WTC11 (cell line): Measurements from ENCODE around the gene HLF. TPM values are rescaled to one million over a fixed set of nuclear protein-coding genes. Genes with fewer than 3 reads are reported as not detected.

Experiments used
- ATAC-seq: fragments of 200-7000 bp; cut with Tn5 transposase; 2 replicates; pipeline ENCODE4 v1.10.0; 2021; ENCODE audit warnings: mild to moderate bottlenecking, moderate library complexity
- CTCF ChIA-PET: fragments of 300-600 bp; sonication (Branson Sonifier 250); formaldehyde crosslinking; loops from one replicate; lab custom pipeline; 2021; ENCODE audit warnings: antibody characterized with exemption; lab: Charles Lee
- POLR2A ChIA-PET: fragments of 350-600 bp; sonication (Branson Sonifier 250); formaldehyde crosslinking; loops from one replicate; lab custom pipeline; 2021; ENCODE audit warnings: antibody characterized with exemption; lab: Charles Lee
- DNase-seq: peaks from one replicate; pipeline ENCODE4 v3.0.0; 2021; ENCODE audit warnings: low spot score
- H3K27ac Mint-ChIP-seq: 2 replicates; pipeline ENCODE4 v1.8.0; 2021; ENCODE audit warnings: mixed read lengths
- H3K27me3 Mint-ChIP-seq: 2 replicates; pipeline ENCODE4 v1.8.0; 2021; ENCODE audit warnings: low read depth, mild to moderate bottlenecking, moderate library complexity, mixed read lengths
- H3K36me3 Mint-ChIP-seq: 2 replicates; pipeline ENCODE4 v1.8.0; 2021; ENCODE audit warnings: mixed read lengths
- H3K4me1 Mint-ChIP-seq: 2 replicates; pipeline ENCODE4 v1.8.0; 2022; ENCODE audit warnings: mixed read lengths
- H3K4me3 Mint-ChIP-seq: 2 replicates; pipeline ENCODE4 v1.8.0; 2021; ENCODE audit warnings: mild to moderate bottlenecking, moderate library complexity, mixed read lengths
- H3K9me3 Mint-ChIP-seq: 2 replicates; pipeline ENCODE4 v1.8.0; 2021; ENCODE audit warnings: mixed read lengths
- AFF4 ChIP-seq: sonication (generic); formaldehyde crosslinking; IDR thresholded peaks from 2 replicates; pipeline ENCODE4 v1.8.1; 2023; ENCODE audit warnings: mild to moderate bottlenecking, missing genetic modification reagents, borderline replicate concordance
- CREB1 ChIP-seq: sonication (generic); formaldehyde crosslinking; IDR thresholded peaks from 2 replicates; pipeline ENCODE4 v1.8.0; 2023; ENCODE audit warnings: mild to moderate bottlenecking, missing genetic modification reagents
- E2F4 ChIP-seq: sonication (generic); formaldehyde crosslinking; IDR thresholded peaks from 2 replicates; pipeline ENCODE4 v1.8.1; 2022; ENCODE audit warnings: low read depth, mild to moderate bottlenecking, moderate library complexity, missing genetic modification reagents, borderline replicate concordance
- ELF4 ChIP-seq: sonication (generic); formaldehyde crosslinking; IDR thresholded peaks from 2 replicates; pipeline ENCODE4 v1.8.1; 2022; ENCODE audit warnings: low read depth, mild to moderate bottlenecking, moderate library complexity, missing genetic modification reagents
- FOXP4 ChIP-seq: sonication (generic); formaldehyde crosslinking; IDR thresholded peaks from 2 replicates; pipeline ENCODE4 v1.8.0; 2022; ENCODE audit warnings: mild to moderate bottlenecking, missing genetic modification reagents
- GABPB1 ChIP-seq: sonication (generic); formaldehyde crosslinking; IDR thresholded peaks from 2 replicates; pipeline ENCODE4 v1.8.1; 2023; ENCODE audit warnings: mild to moderate bottlenecking, missing genetic modification reagents
- GTF2I ChIP-seq: fragments of 250-450 bp; sonication (Bioruptor Pico); conservative IDR thresholded peaks from 2 replicates; pipeline ENCODE4 v1.4.0; 2021; ENCODE audit warnings: mild to moderate bottlenecking
- HMGXB4 ChIP-seq: sonication (generic); formaldehyde crosslinking; IDR thresholded peaks from 2 replicates; pipeline ENCODE4 v1.8.1; 2023; ENCODE audit warnings: mild to moderate bottlenecking, moderate library complexity, missing genetic modification reagents
- IRF1 ChIP-seq: sonication (generic); formaldehyde crosslinking; IDR thresholded peaks from 2 replicates; pipeline ENCODE4 v1.8.0; 2023; ENCODE audit warnings: missing genetic modification reagents
- IRF2 ChIP-seq: sonication (generic); formaldehyde crosslinking; IDR thresholded peaks from 2 replicates; pipeline ENCODE4 v1.8.0; 2022; ENCODE audit warnings: low read depth, missing genetic modification reagents, borderline replicate concordance
- JAZF1 ChIP-seq: fragments of 250-450 bp; sonication (Bioruptor Pico); IDR thresholded peaks from 2 replicates; pipeline ENCODE4 v1.9.0; 2021; ENCODE audit warnings: moderate library complexity, mild to moderate bottlenecking, inconsistent platforms
- MAX ChIP-seq: sonication (generic); formaldehyde crosslinking; IDR thresholded peaks from 2 replicates; pipeline ENCODE4 v1.8.0; 2022; ENCODE audit warnings: mild to moderate bottlenecking, missing genetic modification reagents
- NR2C2 ChIP-seq: sonication (generic); formaldehyde crosslinking; IDR thresholded peaks from 2 replicates; pipeline ENCODE4 v1.8.0; 2022; ENCODE audit warnings: mild to moderate bottlenecking, missing genetic modification reagents
- PRRX2 ChIP-seq: fragments of 250-450 bp; sonication (Bioruptor Pico); IDR thresholded peaks from 2 replicates; pipeline ENCODE4 v1.8.0; 2021; ENCODE audit warnings: mild to moderate bottlenecking
- SP1 ChIP-seq: sonication (generic); formaldehyde crosslinking; conservative IDR thresholded peaks from 2 replicates; pipeline ENCODE4 v1.8.1; 2022; ENCODE audit warnings: missing genetic modification reagents
- TEAD4 ChIP-seq: sonication (generic); formaldehyde crosslinking; IDR thresholded peaks from 2 replicates; pipeline ENCODE4 v1.8.0; 2022; ENCODE audit warnings: mild to moderate bottlenecking, missing genetic modification reagents
- ZBTB21 ChIP-seq: sonication (generic); formaldehyde crosslinking; IDR thresholded peaks from 2 replicates; pipeline ENCODE4 v1.8.1; 2023; ENCODE audit warnings: mild to moderate bottlenecking, missing genetic modification reagents, borderline replicate concordance
- ZNF416 ChIP-seq: fragments of 250-450 bp; sonication (Bioruptor Pico); IDR thresholded peaks from 2 replicates; pipeline ENCODE4 v1.9.0; 2021; ENCODE audit warnings: mild to moderate bottlenecking, inconsistent platforms
- ZNF423 ChIP-seq: fragments of 250-450 bp; sonication (Bioruptor Pico); IDR thresholded peaks from 2 replicates; pipeline ENCODE4 v2.1.2; 2022; ENCODE audit warnings: mild to moderate bottlenecking, moderate library complexity
- ZNF532 ChIP-seq: fragments of 250-450 bp; sonication (Bioruptor Pico); IDR thresholded peaks from 2 replicates; pipeline ENCODE4 v1.9.0; 2021; ENCODE audit warnings: mild to moderate bottlenecking, borderline replicate concordance
- total RNA-seq: library from RNA; stranded (reverse); gene quantifications from 3 replicates; pipeline ENCODE4 v1.2.3, GENCODE V29; 2021

HLF gene
- total RNA-seq, 1 experiment from 2014 or later, result 0.31 TPM

- ATAC-seq (no peak), DNase-seq (no peak)
- H3K9me3 Mint-ChIP-seq, result peaks cover 3% of the 10 kb centered on the region; the same call in 1 of the 2 replicates
- no peaks in the 10 kb centered on the region for H3K27me3 Mint-ChIP-seq
- H3K4me3 Mint-ChIP-seq, result no peak overlapping the region
- CTCF ChIA-PET, result no interaction called here
- no peak overlapping the region for H3K27ac Mint-ChIP-seq
- no peaks in the 10 kb centered on the region for H3K36me3 Mint-ChIP-seq
- H3K4me1 Mint-ChIP-seq, result no peaks in the 10 kb centered on the region
- TF ChIP-seq GABPB1 (CRISPR knock-in tag) (no peak), IRF1 (CRISPR knock-in tag) (no peak), CREB1 (CRISPR knock-in tag) (no peak), MAX (no peak), TEAD4 (CRISPR knock-in tag) (no peak), IRF2 (no peak), FOXP4 (CRISPR knock-in tag) (no peak), JAZF1 (CRISPR knock-in tag) (no peak), ZNF423 (no peak), ZBTB21 (no peak)
- POLR2A ChIA-PET, result no interaction called here
These were observed 52.5 kb downstream of the HLF start for GRCh38 chr17:55317284-55317683.

GRCh38 chr17:55318081-55318480 is 53.3 kb downstream of the HLF start:
- CTCF ChIA-PET, result no interaction called here
- no peaks in the 10 kb centered on the region for H3K27me3 Mint-ChIP-seq
- no peak for ATAC-seq
- POLR2A ChIA-PET, result no interaction called here
- DNase-seq, result no peak
- H3K9me3 Mint-ChIP-seq, result peaks cover 3% of the 10 kb centered on the region; the same call in 1 of the 2 replicates
- no peak for TF ChIP-seq JAZF1 (CRISPR knock-in tag)
- TF ChIP-seq ELF4 (CRISPR knock-in tag), result no peak
- no peak for TF ChIP-seq E2F4 (CRISPR knock-in tag)
- TF ChIP-seq PRRX2, result no peak
- TF ChIP-seq GTF2I, result no peak
- no peak for TF ChIP-seq HMGXB4 (CRISPR knock-in tag)
- TF ChIP-seq SP1 (CRISPR knock-in tag), result no peak
- TF ChIP-seq ZNF416, result no peak
- TF ChIP-seq NR2C2 (CRISPR knock-in tag), result no peak
- TF ChIP-seq ZBTB21, result no peak
- no peak for TF ChIP-seq AFF4
- TF ChIP-seq ZNF532, result no peak
- no peak overlapping the region for H3K4me3 Mint-ChIP-seq
- H3K36me3 Mint-ChIP-seq, result no peaks in the 10 kb centered on the region
- H3K27ac Mint-ChIP-seq, result no peak overlapping the region
- H3K4me1 Mint-ChIP-seq, result no peaks in the 10 kb centered on the region
